ENCODE measurements around the gene RNGTT.
"Not testable (repeated sequence)": the region's sequence is repeated elsewhere in the genome, so short reads cannot be mapped to it uniquely, and the experiment has no call there.

The RNGTT gene

GRCh38 chr6:88764081-88764480 is 199.3 kb downstream of the RNGTT start:
- in situ Hi-C loops (cut with HindIII; ENCODE audit: low pct_ligation_motif_present, low pct_unique_long_range_greater_than_20kb, low sequenced_read_pairs) = no loop called here
- DNase-seq = no peak

GRCh38 chr6:88763160-88763559 is 200.3 kb downstream of the RNGTT start:
- DNase-seq = no peak
- in situ Hi-C loops (cut with HindIII; ENCODE audit: low pct_ligation_motif_present, low pct_unique_long_range_greater_than_20kb, low sequenced_read_pairs) = no loop called here

GRCh38 chr6:88761237-88762031 is 202.0 kb downstream of the RNGTT start:
- no peak for DNase-seq
- in situ Hi-C loops (cut with HindIII; ENCODE audit: low pct_ligation_motif_present, low pct_unique_long_range_greater_than_20kb, low sequenced_read_pairs) = no loop called here

GRCh38 chr6:88760091-88760490 is 203.3 kb downstream of the RNGTT start:
- DNase-seq = no peak
- in situ Hi-C loops (cut with HindIII; ENCODE audit: low pct_ligation_motif_present, low pct_unique_long_range_greater_than_20kb, low sequenced_read_pairs) = no loop called here

GRCh38 chr6:88750936-88751335 is 212.5 kb downstream of the RNGTT start:
- DNase-seq = no peak
- in situ Hi-C loops (cut with HindIII; ENCODE audit: low pct_ligation_motif_present, low pct_unique_long_range_greater_than_20kb, low sequenced_read_pairs) = no loop called here

- DNase-seq = no peak
- in situ Hi-C loops (cut with HindIII; ENCODE audit: low pct_ligation_motif_present, low pct_unique_long_range_greater_than_20kb, low sequenced_read_pairs) = no loop called here
These were observed 213.6 kb downstream of the RNGTT start for GRCh38 chr6:88749849-88750248.

- in situ Hi-C loops (cut with HindIII; ENCODE audit: low pct_ligation_motif_present, low pct_unique_long_range_greater_than_20kb, low sequenced_read_pairs) = no loop called here
These were observed 215.3 kb downstream of the RNGTT start for GRCh38 chr6:88748141-88748540.

GRCh38 chr6:88741939-88742338 is 221.5 kb downstream of the RNGTT start:
- no peak for DNase-seq
- in situ Hi-C loops (cut with HindIII; ENCODE audit: low pct_ligation_motif_present, low pct_unique_long_range_greater_than_20kb, low sequenced_read_pairs) = no loop called here

More at GRCh38 chr6:88748141-88748540, 215.3 kb downstream of the RNGTT start:
- DNase-seq = no peak

GRCh38 chr6:88741071-88741470 is 222.3 kb downstream of the RNGTT start:
- in situ Hi-C loops (cut with HindIII; ENCODE audit: low pct_ligation_motif_present, low pct_unique_long_range_greater_than_20kb, low sequenced_read_pairs) = no loop called here
- no peak for DNase-seq

- no peak for DNase-seq
- in situ Hi-C loops (cut with HindIII; ENCODE audit: low pct_ligation_motif_present, low pct_unique_long_range_greater_than_20kb, low sequenced_read_pairs) = no loop called here
These were observed 228.9 kb downstream of the RNGTT start for GRCh38 chr6:88734544-88734943.

- DNase-seq = no peak
- in situ Hi-C loops (cut with HindIII; ENCODE audit: low pct_ligation_motif_present, low pct_unique_long_range_greater_than_20kb, low sequenced_read_pairs) = no loop called here
These were observed 232.8 kb downstream of the RNGTT start for GRCh38 chr6:88730611-88731011.

GRCh38 chr6:88728756-88729155 is 234.7 kb downstream of the RNGTT start:
- in situ Hi-C loops (cut with HindIII; ENCODE audit: low pct_ligation_motif_present, low pct_unique_long_range_greater_than_20kb, low sequenced_read_pairs) = no loop called here
- no peak for DNase-seq

- in situ Hi-C loops (cut with HindIII; ENCODE audit: low pct_ligation_motif_present, low pct_unique_long_range_greater_than_20kb, low sequenced_read_pairs); DNase-seq: not testable (repeated sequence)
These were observed 237.0 kb downstream of the RNGTT start for GRCh38 chr6:88726409-88726808.

GRCh38 chr6:88725111-88725975 is 238.1 kb downstream of the RNGTT start:
- in situ Hi-C loops (cut with HindIII; ENCODE audit: low pct_ligation_motif_present, low pct_unique_long_range_greater_than_20kb, low sequenced_read_pairs) = no loop called here
- peak; percentile 31 for DNase-seq

GRCh38 chr6:88722686-88723085 is 240.7 kb downstream of the RNGTT start:
- no peak for DNase-seq
- in situ Hi-C loops (cut with HindIII; ENCODE audit: low pct_ligation_motif_present, low pct_unique_long_range_greater_than_20kb, low sequenced_read_pairs) = no loop called here

- in situ Hi-C loops (cut with HindIII; ENCODE audit: low pct_ligation_motif_present, low pct_unique_long_range_greater_than_20kb, low sequenced_read_pairs); DNase-seq: not testable (repeated sequence)
These were observed 247.0 kb downstream of the RNGTT start for GRCh38 chr6:88716399-88716798.

- no peak for DNase-seq
- in situ Hi-C loops (cut with HindIII; ENCODE audit: low pct_ligation_motif_present, low pct_unique_long_range_greater_than_20kb, low sequenced_read_pairs) = no loop called here
These were observed 251.0 kb downstream of the RNGTT start for GRCh38 chr6:88712243-88712936.

- no peak for DNase-seq
- in situ Hi-C loops (cut with HindIII; ENCODE audit: low pct_ligation_motif_present, low pct_unique_long_range_greater_than_20kb, low sequenced_read_pairs) = no loop called here
These were observed 253.6 kb downstream of the RNGTT start for GRCh38 chr6:88709819-88710246.

GRCh38 chr6:88708197-88708744 is 255.1 kb downstream of the RNGTT start:
- in situ Hi-C loops (cut with HindIII; ENCODE audit: low pct_ligation_motif_present, low pct_unique_long_range_greater_than_20kb, low sequenced_read_pairs) = no loop called here
- DNase-seq = no peak
